Liver (tissue), 9 donors: ENCODE results near the gene SLC7A10. TPM values are rescaled to one million over a fixed set of nuclear protein-coding genes. Genes with fewer than 3 reads are reported as not detected.

Experiments used
- DNase-seq: peaks from one replicate; pipeline ENCODE4 v3.0.0-alpha.2; 2017; ENCODE audit warnings: low spot score
- H3K27ac ChIP-seq, 2 donors: one replicate each; pipeline ENCODE4 v1.7.0; 2013; ENCODE audit warnings: inconsistent platforms in 2 of 2, low read length in 2 of 2, control low read depth in 1 of 2, low read depth in 1 of 2, mild to moderate bottlenecking in 1 of 2
- H3K27me3 ChIP-seq, 4 donors: one replicate each; pipeline versions ENCODE4 v1.6.1 to v1.7.0; 2013; ENCODE audit warnings: low read length in 3 of 4, inconsistent platforms in 1 of 4, mild to moderate bottlenecking in 1 of 4, moderate library complexity in 1 of 4; ENCODE audit not compliant: control insufficient read depth in 4 of 4, insufficient read depth in 4 of 4
- H3K36me3 ChIP-seq, 4 donors: one replicate each; pipeline versions ENCODE4 v1.6.1 to v1.7.0; 2013; ENCODE audit warnings: low read length in 3 of 4, mild to moderate bottlenecking in 3 of 4, low read depth in 1 of 4, moderate library complexity in 1 of 4; ENCODE audit not compliant: control insufficient read depth in 4 of 4, insufficient read depth in 3 of 4
- H3K4me1 ChIP-seq, 4 donors: one replicate each; pipeline versions ENCODE4 v1.6.1 to v1.7.0; 2013; ENCODE audit warnings: low read length in 3 of 4, mild to moderate bottlenecking in 3 of 4, moderate library complexity in 1 of 4; ENCODE audit not compliant: control insufficient read depth in 4 of 4, insufficient read depth in 4 of 4
- H3K4me3 ChIP-seq, 3 donors: one replicate each; pipeline versions ENCODE4 v1.6.1 to v1.7.0; 2013; ENCODE audit warnings: low read length in 3 of 3, control low read depth in 1 of 3, low read depth in 1 of 3, mild to moderate bottlenecking in 1 of 3
- H3K9ac ChIP-seq, 2 donors: one replicate each; pipeline ENCODE4 v1.7.0; 2013; ENCODE audit warnings: low read length in 2 of 2, mild to moderate bottlenecking in 2 of 2, moderate library complexity in 2 of 2, control low read depth in 1 of 2, low read depth in 1 of 2
- H3K9me3 ChIP-seq, 4 donors: one replicate each; pipeline versions ENCODE4 v1.6.1 to v1.7.0; 2013; ENCODE audit warnings: low read length in 3 of 4; ENCODE audit not compliant: control insufficient read depth in 4 of 4
- EGR1 ChIP-seq, 2 donors: IDR thresholded peaks; 2 replicates each; pipeline ENCODE4 v1.6.1; 2016 to 2018; ENCODE audit warnings: antibody characterized with exemption in 2 of 2, low read depth in 2 of 2
- FOXA1 ChIP-seq: IDR thresholded peaks from 2 replicates; pipeline ENCODE4 v1.6.1; 2016; ENCODE audit warnings: antibody characterized with exemption
- FOXA2 ChIP-seq: IDR thresholded peaks from 2 replicates; pipeline ENCODE4 v1.6.1; 2016; ENCODE audit warnings: antibody characterized with exemption
- GABPA ChIP-seq, 2 donors: IDR thresholded peaks in 1 of 2; conservative IDR thresholded peaks in 1 of 2; 2 replicates each; pipeline ENCODE4 v1.6.1; 2016; ENCODE audit warnings: antibody characterized with exemption in 2 of 2, mild to moderate bottlenecking in 1 of 2, moderate library complexity in 1 of 2
- HNF4A ChIP-seq, 2 donors: conservative IDR thresholded peaks; 2 replicates each; pipeline ENCODE4 v1.6.1; 2016; ENCODE audit warnings: antibody characterized with exemption in 2 of 2, mild to moderate bottlenecking in 2 of 2
- HNF4G ChIP-seq: IDR thresholded peaks from 2 replicates; pipeline ENCODE4 v1.6.1; 2016; ENCODE audit warnings: antibody characterized with exemption
- NR2F2 ChIP-seq: IDR thresholded peaks from 2 replicates; pipeline ENCODE4 v1.6.1; 2016; ENCODE audit warnings: antibody characterized with exemption
- RAD21 ChIP-seq, 2 donors: IDR thresholded peaks; 2 replicates each; pipeline ENCODE4 v1.6.1; 2016; ENCODE audit warnings: antibody characterized with exemption in 2 of 2, mild to moderate bottlenecking in 2 of 2
- RXRA ChIP-seq, 2 donors: IDR thresholded peaks; 2 replicates each; pipeline ENCODE4 v1.6.1; 2017 to 2018; ENCODE audit warnings: antibody characterized with exemption in 2 of 2, mild to moderate bottlenecking in 1 of 2
- SP1 ChIP-seq: IDR thresholded peaks from 2 replicates; pipeline ENCODE4 v1.6.1; 2018; ENCODE audit warnings: antibody characterized with exemption, mild to moderate bottlenecking
- TAF1 ChIP-seq: conservative IDR thresholded peaks from 2 replicates; pipeline ENCODE4 v1.6.1; 2016; ENCODE audit warnings: antibody characterized with exemption, mild to moderate bottlenecking
- YY1 ChIP-seq: IDR thresholded peaks from 2 replicates; pipeline ENCODE4 v1.6.1; 2016; ENCODE audit warnings: antibody characterized with exemption, mild to moderate bottlenecking
- ZBTB33 ChIP-seq: IDR thresholded peaks from 2 replicates; pipeline ENCODE4 v1.6.1; 2016; ENCODE audit warnings: antibody characterized with exemption
- WGBS: extraction: QIAGEN DNeasy Blood & Tissue Kit; methylation state at CpG from one replicate; pipeline ENCODE4 v1.1.7; 2013; 5-methylcytosine and 5-hydroxymethylcytosine counted together
- polyA plus RNA-seq, 2 donors: library from polyadenylated mRNA; stranded (reverse) in 1 of 2; unstranded in 1 of 2; fragments of 200-250 nt in 1 of 2; fragments of >200 nt in 1 of 2; fragmentation: Nextera tagmentation in 1 of 2; extraction: Ambion mirVana in 1 of 2; gene quantifications; one replicate each; pipeline versions ENCODE4 v1.2.1 to v1.2.3, GENCODE V29; 2013 to 2015
- total RNA-seq, 2 donors: library from RNA; depleted of rRNA; stranded (reverse); fragments of >200 nt; gene quantifications; one replicate each; pipeline ENCODE4 v1.2.3, GENCODE V29; 2014
- TF ChIP-seq, protein P1 (sequence below): fragments of 150-350 bp; IDR thresholded peaks from 2 replicates; pipeline ENCODE4 v1.5.1; 2017; ENCODE audit warnings: improper control_type of control experiment, low read depth, low read length; ENCODE audit not compliant: missing input control
- TF ChIP-seq, protein P2 (sequence below): IDR thresholded peaks from 2 replicates; pipeline ENCODE4 v1.6.1; 2016; ENCODE audit warnings: antibody characterized with exemption, mild to moderate bottlenecking
- donor health status: healthy.
- donor health status: healthy.
- donor health status: healthy.
- donor health status: healthy.
- donor health status: healthy.

Gene SLC7A10
- total and polyA plus RNA-seq, 4 donors, result not detected

DNA sequence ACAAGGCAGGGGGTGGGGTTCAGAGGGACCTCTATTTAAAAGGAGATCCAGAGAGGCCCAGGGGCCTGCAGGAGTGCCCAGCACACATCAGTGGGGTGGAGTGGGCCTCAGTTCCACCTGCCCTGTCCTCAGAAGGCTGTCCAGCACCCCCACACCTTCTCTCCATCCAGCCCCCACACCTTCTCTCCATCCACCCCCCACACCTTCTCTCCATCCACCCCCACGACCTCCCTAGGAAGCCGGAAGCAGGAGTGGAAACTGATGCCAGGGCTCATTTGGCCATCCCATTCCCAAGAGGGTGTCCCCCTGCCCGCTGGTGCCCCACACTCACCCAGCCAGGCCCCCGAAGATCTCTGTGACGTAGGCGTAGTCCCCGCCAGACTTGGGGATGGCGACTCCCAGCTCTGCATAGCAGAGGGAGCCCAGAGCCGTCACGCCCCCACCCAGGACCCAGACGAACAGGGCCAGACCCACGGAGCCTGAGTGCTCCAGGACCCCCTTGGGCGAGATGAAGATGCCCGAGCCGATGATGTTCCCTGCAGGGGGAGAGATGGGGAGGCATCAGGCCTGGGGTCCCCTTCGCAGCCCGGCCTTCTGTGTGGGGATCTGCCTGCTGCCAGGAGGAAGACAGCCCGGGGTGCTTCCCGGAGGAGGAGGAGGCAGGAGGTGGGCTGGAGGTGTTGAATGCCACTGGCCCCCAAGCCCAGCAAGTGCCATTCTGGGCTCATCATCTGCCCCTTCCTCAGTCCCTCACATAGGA lies 10.0 kb downstream of the SLC7A10 start:
- Histone ChIP-seq H3K4me3 (no peak overlapping the region), H3K4me1 (peaks cover 2 to 13% (median 8%) of the 10 kb centered on the region in 4 donors), H3K9ac (no peak overlapping the region), H3K27ac (no peak overlapping the region), H3K36me3 (no peaks in the 10 kb centered on the region), H3K9me3 (no peaks in the 10 kb centered on the region), H3K27me3 (no peaks in the 10 kb centered on the region)
- no peak for TF ChIP-seq HNF4G
- no peak for DNase-seq
- WGBS, result 91% methylated on average over 19 of the region's 19 CpGs

GRCh38 chr19:33214596-33214995 lies 11.1 kb downstream of the SLC7A10 start:
- no peak for DNase-seq
- WGBS, result 68% methylated on average over 6 of the region's 6 CpGs

DNA sequence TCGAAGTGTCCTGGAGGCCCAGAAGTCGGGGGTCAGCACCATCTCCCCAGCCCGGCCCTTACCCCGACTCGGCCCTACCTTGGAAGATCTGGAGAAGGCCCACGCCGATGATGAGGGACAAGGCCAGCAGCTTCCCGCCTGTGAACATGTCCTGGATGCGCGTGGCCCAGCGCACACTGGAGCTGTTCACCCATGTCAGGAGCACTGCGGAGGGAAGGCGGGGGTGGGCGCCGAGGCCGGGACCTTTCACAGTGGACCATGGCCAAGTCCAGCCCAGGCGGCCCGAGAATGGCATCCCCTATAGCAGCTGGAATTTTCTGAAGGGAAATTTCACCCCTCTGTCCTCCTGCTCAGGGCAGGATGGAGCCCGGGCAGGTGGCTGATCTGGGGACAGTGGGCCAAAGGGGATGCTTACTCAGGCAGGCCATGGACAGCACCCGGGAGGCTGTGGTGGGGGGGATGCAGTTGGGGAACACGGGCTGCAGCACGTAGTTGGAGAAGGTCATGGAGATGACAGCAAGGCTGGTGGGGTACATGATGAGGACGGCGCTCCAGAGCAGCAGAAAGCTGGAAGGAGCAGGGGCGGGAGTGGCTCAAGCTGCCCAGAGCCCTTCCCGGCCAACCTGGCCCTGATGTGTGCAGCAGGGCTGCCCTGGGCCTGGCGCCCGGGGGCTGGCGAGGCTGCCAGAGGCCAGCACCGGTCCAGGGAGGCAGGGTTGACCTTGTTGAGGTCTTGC lies 13.0 kb downstream of the SLC7A10 start:
- 73% methylated on average over 30 of the region's 30 CpGs for WGBS
- no peak for DNase-seq
- peaks cover 2 to 34% (median 27%) of the 10 kb centered on the region in 4 donors for H3K4me1 ChIP-seq

More at GRCh38 chr19:33214596-33214995, 11.1 kb downstream of the SLC7A10 start:
- H3K4me1 ChIP-seq, result peaks cover 2 to 16% (median 11%) of the 10 kb centered on the region in 4 donors
- H3K9ac ChIP-seq, result no peak overlapping the region
- H3K27me3 ChIP-seq, result no peaks in the 10 kb centered on the region
- H3K27ac ChIP-seq, result no peak overlapping the region
- TF ChIP-seq RAD21 (IDR thresholded peaks at IDR 0.05), result peak in 1 of 2 donors; percentile 39
- no peak for TF ChIP-seq GABPA (IDR thresholded peaks at IDR 0.05 in 1 of 2, conservative IDR thresholded peaks at IDR 0.05 in 1 of 2)
- TF ChIP-seq FOXA1, result no peak
- no peak overlapping the region for H3K4me3 ChIP-seq
- no peaks in the 10 kb centered on the region for H3K36me3 ChIP-seq
- no peaks in the 10 kb centered on the region for H3K9me3 ChIP-seq

More for the DNA sequence above, 13.0 kb downstream of the SLC7A10 start:
- Histone ChIP-seq H3K36me3 (no peaks in the 10 kb centered on the region), H3K4me3 (no peak overlapping the region), H3K27ac (no peak overlapping the region), H3K9ac (no peak overlapping the region), H3K9me3 (no peaks in the 10 kb centered on the region), H3K27me3 (no peaks in the 10 kb centered on the region)
- TF ChIP-seq, protein P1, sequence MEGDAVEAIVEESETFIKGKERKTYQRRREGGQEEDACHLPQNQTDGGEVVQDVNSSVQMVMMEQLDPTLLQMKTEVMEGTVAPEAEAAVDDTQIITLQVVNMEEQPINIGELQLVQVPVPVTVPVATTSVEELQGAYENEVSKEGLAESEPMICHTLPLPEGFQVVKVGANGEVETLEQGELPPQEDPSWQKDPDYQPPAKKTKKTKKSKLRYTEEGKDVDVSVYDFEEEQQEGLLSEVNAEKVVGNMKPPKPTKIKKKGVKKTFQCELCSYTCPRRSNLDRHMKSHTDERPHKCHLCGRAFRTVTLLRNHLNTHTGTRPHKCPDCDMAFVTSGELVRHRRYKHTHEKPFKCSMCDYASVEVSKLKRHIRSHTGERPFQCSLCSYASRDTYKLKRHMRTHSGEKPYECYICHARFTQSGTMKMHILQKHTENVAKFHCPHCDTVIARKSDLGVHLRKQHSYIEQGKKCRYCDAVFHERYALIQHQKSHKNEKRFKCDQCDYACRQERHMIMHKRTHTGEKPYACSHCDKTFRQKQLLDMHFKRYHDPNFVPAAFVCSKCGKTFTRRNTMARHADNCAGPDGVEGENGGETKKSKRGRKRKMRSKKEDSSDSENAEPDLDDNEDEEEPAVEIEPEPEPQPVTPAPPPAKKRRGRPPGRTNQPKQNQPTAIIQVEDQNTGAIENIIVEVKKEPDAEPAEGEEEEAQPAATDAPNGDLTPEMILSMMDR, result no peak
- no peak for TF ChIP-seq RAD21 (IDR thresholded peaks at IDR 0.05)
- no peak for TF ChIP-seq HNF4G
- no peak for TF ChIP-seq YY1
- TF ChIP-seq HNF4A (conservative IDR thresholded peaks at IDR 0.05), result peak in 1 of 2 donors; percentile 30
- TF ChIP-seq, protein P2, sequence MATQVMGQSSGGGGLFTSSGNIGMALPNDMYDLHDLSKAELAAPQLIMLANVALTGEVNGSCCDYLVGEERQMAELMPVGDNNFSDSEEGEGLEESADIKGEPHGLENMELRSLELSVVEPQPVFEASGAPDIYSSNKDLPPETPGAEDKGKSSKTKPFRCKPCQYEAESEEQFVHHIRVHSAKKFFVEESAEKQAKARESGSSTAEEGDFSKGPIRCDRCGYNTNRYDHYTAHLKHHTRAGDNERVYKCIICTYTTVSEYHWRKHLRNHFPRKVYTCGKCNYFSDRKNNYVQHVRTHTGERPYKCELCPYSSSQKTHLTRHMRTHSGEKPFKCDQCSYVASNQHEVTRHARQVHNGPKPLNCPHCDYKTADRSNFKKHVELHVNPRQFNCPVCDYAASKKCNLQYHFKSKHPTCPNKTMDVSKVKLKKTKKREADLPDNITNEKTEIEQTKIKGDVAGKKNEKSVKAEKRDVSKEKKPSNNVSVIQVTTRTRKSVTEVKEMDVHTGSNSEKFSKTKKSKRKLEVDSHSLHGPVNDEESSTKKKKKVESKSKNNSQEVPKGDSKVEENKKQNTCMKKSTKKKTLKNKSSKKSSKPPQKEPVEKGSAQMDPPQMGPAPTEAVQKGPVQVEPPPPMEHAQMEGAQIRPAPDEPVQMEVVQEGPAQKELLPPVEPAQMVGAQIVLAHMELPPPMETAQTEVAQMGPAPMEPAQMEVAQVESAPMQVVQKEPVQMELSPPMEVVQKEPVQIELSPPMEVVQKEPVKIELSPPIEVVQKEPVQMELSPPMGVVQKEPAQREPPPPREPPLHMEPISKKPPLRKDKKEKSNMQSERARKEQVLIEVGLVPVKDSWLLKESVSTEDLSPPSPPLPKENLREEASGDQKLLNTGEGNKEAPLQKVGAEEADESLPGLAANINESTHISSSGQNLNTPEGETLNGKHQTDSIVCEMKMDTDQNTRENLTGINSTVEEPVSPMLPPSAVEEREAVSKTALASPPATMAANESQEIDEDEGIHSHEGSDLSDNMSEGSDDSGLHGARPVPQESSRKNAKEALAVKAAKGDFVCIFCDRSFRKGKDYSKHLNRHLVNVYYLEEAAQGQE, result no peak
- TF ChIP-seq SP1, result no peak
- TF ChIP-seq FOXA2, result no peak
- TF ChIP-seq ZBTB33, result no peak
- no peak for TF ChIP-seq NR2F2
- no peak for TF ChIP-seq GABPA (IDR thresholded peaks at IDR 0.05 in 1 of 2, conservative IDR thresholded peaks at IDR 0.05 in 1 of 2)
- no peak for TF ChIP-seq TAF1
- TF ChIP-seq FOXA1, result no peak
- TF ChIP-seq EGR1 (IDR thresholded peaks at IDR 0.05; ENCODE audit: low read depth in 2 of 2), result no peak
- peak in 1 of 2 donors; percentile 31 for TF ChIP-seq RXRA (IDR thresholded peaks at IDR 0.05)
